ENCODE results near the gene KIF25. TPM values are rescaled to one million over a fixed set of nuclear protein-coding genes. Genes with fewer than 3 reads are reported as not detected.

KIF25 gene
- total RNA-seq, 4 donors from 2014 or later = 0.17 TPM; not detected in 3

DNA sequence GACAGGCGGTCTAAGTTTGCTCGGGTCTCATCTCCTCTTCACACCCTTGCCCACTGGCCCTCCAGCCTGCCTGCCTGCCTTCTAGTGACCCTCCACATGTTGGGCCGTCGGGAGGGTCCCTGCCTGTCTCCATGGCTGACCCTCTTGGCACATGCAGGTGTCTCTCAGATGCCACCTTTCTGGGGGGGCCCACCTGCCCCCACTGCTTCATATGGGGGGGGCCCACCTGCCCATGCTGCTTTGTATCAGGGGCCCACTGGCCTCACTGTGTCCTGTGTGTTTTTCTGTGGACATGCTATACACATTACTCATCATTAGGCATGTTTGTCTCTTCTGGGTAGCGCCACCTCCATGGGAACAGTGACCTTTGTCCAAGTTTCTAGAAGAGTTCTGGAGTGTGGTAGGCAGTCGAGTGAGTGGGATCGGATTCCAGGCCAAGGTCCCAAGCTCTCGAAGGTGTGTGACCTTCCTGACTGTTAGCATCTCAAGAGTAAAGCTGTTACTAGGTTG is 40.4 kb upstream of the KIF25 start:
- Histone ChIP-seq H3K36me3 (peaks cover 5 to 26% (median 14%) of the 10 kb centered on the region in 4 donors), H3K4me1 (peaks cover 0 to 12% (median 0%) of the 10 kb centered on the region in 4 donors), H3K27ac (replicated peaks in 1 of 4) (no peak overlapping the region), H3K4me3 (no peak overlapping the region), H3K9me3 (no peaks in the 10 kb centered on the region), H3K27me3 (no peaks in the 10 kb centered on the region)
- 97% methylated on average over 8 of the region's 8 CpGs for WGBS
- intact Hi-C loops (cut with DNase I) = no loop called here
- TF ChIP-seq CTCF (IDR thresholded peaks at IDR 0.05) = no peak
- no peak for TF ChIP-seq POLR2AphosphoS5 (IDR thresholded peaks at IDR 0.05)
- no peak for TF ChIP-seq POLR2A (IDR thresholded peaks at IDR 0.05; ENCODE audit: low read depth)
- TF ChIP-seq EP300 (IDR thresholded peaks at IDR 0.05) = no peak
- DNase-seq (ENCODE audit: extremely low spot score) = no peak

- intact Hi-C loops (cut with DNase I) = no loop called here
These were observed 39.8 kb upstream of the KIF25 start for GRCh38 chr6:167957626-167958025.

DNA sequence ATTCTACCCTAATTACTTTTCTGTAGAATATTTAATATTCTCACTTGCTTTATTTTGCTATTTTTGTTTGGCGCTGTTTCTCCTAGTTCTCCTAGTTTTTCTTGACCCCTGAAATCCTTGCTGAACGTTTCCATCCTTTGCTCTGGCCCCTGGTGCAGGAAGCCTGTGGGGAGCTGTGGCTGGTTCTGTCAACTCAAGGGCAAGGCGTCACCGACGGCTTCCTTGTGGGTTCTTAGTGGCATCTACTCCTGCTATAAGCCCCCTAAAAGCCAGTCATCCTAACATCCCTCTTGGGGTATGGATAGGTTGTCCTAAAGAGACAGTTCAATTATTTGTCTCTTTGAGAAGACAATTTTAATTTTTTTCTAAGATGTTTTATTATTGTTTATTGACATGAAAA is 36.9 kb upstream of the KIF25 start:
- no peak overlapping the region for H3K4me3 ChIP-seq
- TF ChIP-seq POLR2A (IDR thresholded peaks at IDR 0.05; ENCODE audit: low read depth) = no peak
- TF ChIP-seq EP300 (IDR thresholded peaks at IDR 0.05) = no peak
- TF ChIP-seq POLR2AphosphoS5 (IDR thresholded peaks at IDR 0.05) = no peak
- no peak for TF ChIP-seq CTCF (IDR thresholded peaks at IDR 0.05)

More at GRCh38 chr6:167957626-167958025, 39.8 kb upstream of the KIF25 start:
- Histone ChIP-seq H3K4me3 (no peak overlapping the region), H3K36me3 (peaks cover 9 to 26% (median 16%) of the 10 kb centered on the region in 4 donors), H3K27ac (replicated peaks in 1 of 4) (no peak overlapping the region), H3K27me3 (no peaks in the 10 kb centered on the region), H3K9me3 (no peaks in the 10 kb centered on the region), H3K4me1 (peaks cover 0 to 12% (median 0%) of the 10 kb centered on the region in 4 donors)
- TF ChIP-seq POLR2A (IDR thresholded peaks at IDR 0.05; ENCODE audit: low read depth) (no peak), POLR2AphosphoS5 (IDR thresholded peaks at IDR 0.05) (no peak), EP300 (IDR thresholded peaks at IDR 0.05) (no peak), CTCF (IDR thresholded peaks at IDR 0.05) (no peak)
- DNase-seq (ENCODE audit: extremely low spot score) = no peak
- whole genome bisulfite sequencing = 89% methylated on average over 6 of the region's 6 CpGs

GRCh38 chr6:167962711-167963110 is 34.8 kb upstream of the KIF25 start:
- no peak for TF ChIP-seq CTCF (IDR thresholded peaks at IDR 0.05)
- TF ChIP-seq POLR2A (IDR thresholded peaks at IDR 0.05; ENCODE audit: low read depth) = no peak
- TF ChIP-seq POLR2AphosphoS5 (IDR thresholded peaks at IDR 0.05) = no peak
- no peak for TF ChIP-seq EP300 (IDR thresholded peaks at IDR 0.05)
- Histone ChIP-seq H3K36me3 (peaks cover 24 to 47% (median 38%) of the 10 kb centered on the region in 4 donors), H3K4me1 (peaks cover 0 to 17% (median 9%) of the 10 kb centered on the region in 4 donors), H3K27me3 (no peaks in the 10 kb centered on the region), H3K27ac (replicated peaks in 1 of 4) (no peak overlapping the region), H3K4me3 (no peak overlapping the region), H3K9me3 (no peaks in the 10 kb centered on the region)
- intact Hi-C loops (cut with DNase I) = no loop called here
- WGBS = 82% methylated on average over 5 of the region's 5 CpGs
- DNase-seq (ENCODE audit: extremely low spot score) = no peak

More for the DNA sequence above, 36.9 kb upstream of the KIF25 start:
- Histone ChIP-seq H3K27me3 (no peaks in the 10 kb centered on the region), H3K27ac (replicated peaks in 1 of 4) (no peak overlapping the region), H3K4me1 (peaks cover 0 to 20% (median 9%) of the 10 kb centered on the region in 4 donors), H3K36me3 (peaks cover 14 to 36% (median 29%) of the 10 kb centered on the region in 4 donors), H3K9me3 (no peaks in the 10 kb centered on the region)
- DNase-seq (ENCODE audit: extremely low spot score) = no peak
- WGBS = 88% methylated on average over 5 of the region's 5 CpGs
- intact Hi-C loops (cut with DNase I) = no loop called here
